Fibroblast of mammary gland (primary cell): ENCODE data around the gene WIPF3.

ENCODE experiments used
- DNase-seq: peaks from one replicate; pipeline ENCODE4 v3.0.0-alpha.2; 2010; ENCODE audit warnings: low read depth
- H3K4me3 ChIP-seq: 2 replicates; pipeline ENCODE4 v1.5.1; 2011; ENCODE audit warnings: low read depth, mild to moderate bottlenecking, low read length, moderate library complexity; ENCODE audit not compliant: control insufficient read depth
- CTCF ChIP-seq: conservative IDR thresholded peaks from 2 replicates; pipeline ENCODE4 v1.5.1; 2011; ENCODE audit warnings: low read depth, low read length, inconsistent platforms; ENCODE audit not compliant: control insufficient read depth, insufficient read depth

Gene WIPF3

GRCh38 chr7:29797112-29797944 lies 9.0 kb upstream of the WIPF3 start:
- TF ChIP-seq CTCF, result no peak
- no peak for DNase-seq
- no peak overlapping the region for H3K4me3 ChIP-seq

- TF ChIP-seq CTCF, result no peak
- H3K4me3 ChIP-seq, result no peak overlapping the region
These were observed 7.9 kb upstream of the WIPF3 start for GRCh38 chr7:29798422-29798821.

GRCh38 chr7:29801929-29802328 lies 4.4 kb upstream of the WIPF3 start:
- H3K4me3 ChIP-seq, result no peak overlapping the region
- TF ChIP-seq CTCF, result no peak
- DNase-seq, result no peak

More at GRCh38 chr7:29798422-29798821, 7.9 kb upstream of the WIPF3 start:
- no peak for DNase-seq

- DNase-seq, result no peak
- H3K4me3 ChIP-seq, result no peak overlapping the region
- TF ChIP-seq CTCF, result no peak
These were observed 1.3 kb upstream of the WIPF3 start for GRCh38 chr7:29805031-29805430.

GRCh38 chr7:29805886-29806207 lies 461 bp upstream of the WIPF3 start:
- H3K4me3 ChIP-seq, result no peak overlapping the region
- TF ChIP-seq CTCF, result no peak
- DNase-seq, result no peak

- H3K4me3 ChIP-seq, result no peak overlapping the region
- TF ChIP-seq CTCF, result no peak
- DNase-seq, result no peak
These were observed 910 bp downstream of the WIPF3 start for GRCh38 chr7:29806995-29807841.
